ENCODE data around the gene PTPRM. TPM values are rescaled to one million over a fixed set of nuclear protein-coding genes. Genes with fewer than 3 reads are reported as not detected.
A peak's percentile ranks its signal among the peaks of the same experiment; 100 is the strongest.

The PTPRM gene
- polyA plus RNA-seq, 1 experiment = 81.1 TPM

DNA sequence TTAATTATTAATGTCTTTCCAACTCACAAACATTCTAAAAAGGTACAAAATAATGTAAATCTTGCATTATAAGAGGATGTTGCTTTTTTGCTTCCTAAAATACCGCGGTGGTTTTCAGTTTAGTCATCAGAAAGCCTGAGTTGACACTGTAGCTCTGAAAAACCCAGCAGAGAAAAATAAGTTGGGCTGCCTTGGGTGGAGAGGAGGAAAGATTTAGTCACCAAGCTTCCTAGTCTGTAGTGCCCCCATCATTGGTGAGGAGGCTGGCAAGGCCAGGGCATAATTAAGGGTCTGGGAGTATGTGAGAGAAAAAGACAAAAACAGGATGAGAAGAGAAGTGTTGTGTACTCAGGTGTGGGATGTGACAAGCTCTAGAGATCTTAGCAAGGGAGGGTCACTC lies 5.7 kb downstream of the PTPRM start:
- no peak overlapping the region for H3K27ac ChIP-seq (ENCODE audit: low read depth, low read length)
- TF ChIP-seq, protein P1, sequence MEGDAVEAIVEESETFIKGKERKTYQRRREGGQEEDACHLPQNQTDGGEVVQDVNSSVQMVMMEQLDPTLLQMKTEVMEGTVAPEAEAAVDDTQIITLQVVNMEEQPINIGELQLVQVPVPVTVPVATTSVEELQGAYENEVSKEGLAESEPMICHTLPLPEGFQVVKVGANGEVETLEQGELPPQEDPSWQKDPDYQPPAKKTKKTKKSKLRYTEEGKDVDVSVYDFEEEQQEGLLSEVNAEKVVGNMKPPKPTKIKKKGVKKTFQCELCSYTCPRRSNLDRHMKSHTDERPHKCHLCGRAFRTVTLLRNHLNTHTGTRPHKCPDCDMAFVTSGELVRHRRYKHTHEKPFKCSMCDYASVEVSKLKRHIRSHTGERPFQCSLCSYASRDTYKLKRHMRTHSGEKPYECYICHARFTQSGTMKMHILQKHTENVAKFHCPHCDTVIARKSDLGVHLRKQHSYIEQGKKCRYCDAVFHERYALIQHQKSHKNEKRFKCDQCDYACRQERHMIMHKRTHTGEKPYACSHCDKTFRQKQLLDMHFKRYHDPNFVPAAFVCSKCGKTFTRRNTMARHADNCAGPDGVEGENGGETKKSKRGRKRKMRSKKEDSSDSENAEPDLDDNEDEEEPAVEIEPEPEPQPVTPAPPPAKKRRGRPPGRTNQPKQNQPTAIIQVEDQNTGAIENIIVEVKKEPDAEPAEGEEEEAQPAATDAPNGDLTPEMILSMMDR (IDR thresholded peaks at IDR 0.05; ENCODE audit: low read depth, low read length) = no peak
- no peak overlapping the region for H3K4me3 ChIP-seq (ENCODE audit: low read depth, low read length)
- ChIA-PET POLR2A (interaction anchor here (0.5 kb wide), 1 partner anchor 46 kb away, joined by 3 read pairs; no protein-coding TSS in a partner anchor), CTCF (no interaction called here)
- H3K9me3 ChIP-seq (ENCODE audit: control insufficient read depth, insufficient read depth, low read length) = no peaks in the 10 kb centered on the region
- DNase-seq (ENCODE audit: low read depth, low spot score) = no peak
- no peaks in the 10 kb centered on the region for H3K27me3 ChIP-seq (ENCODE audit: control insufficient read depth, insufficient read depth, low read length)

DNA sequence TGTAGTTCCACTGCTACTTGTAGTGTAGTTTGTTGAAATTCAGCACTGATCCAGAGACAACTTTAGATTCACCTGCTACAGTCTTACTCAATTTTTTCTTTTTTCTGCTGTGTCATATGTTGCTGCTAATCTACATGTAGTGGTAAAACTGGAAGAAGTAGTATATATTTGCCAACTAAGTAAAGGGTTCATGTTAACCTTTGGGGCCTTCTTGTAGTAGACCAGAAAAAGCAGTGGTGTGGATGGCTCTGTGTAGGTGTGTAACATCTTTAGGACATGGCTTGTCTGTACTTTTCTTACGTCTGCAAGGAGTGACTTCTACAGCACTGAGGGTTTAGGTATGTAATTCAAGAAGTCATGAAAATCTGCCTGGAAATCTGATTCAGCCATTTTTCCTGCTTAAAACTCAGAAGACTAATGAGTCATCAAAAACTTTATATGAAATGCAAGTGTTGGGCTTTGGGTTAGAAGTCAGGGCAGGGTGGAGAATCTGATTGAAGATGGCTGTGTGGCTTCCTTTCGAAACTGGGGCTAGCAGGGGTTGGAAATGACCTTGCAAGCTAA lies 8.4 kb downstream of the PTPRM start:
- Histone ChIP-seq H3K27ac (ENCODE audit: low read depth, low read length) (peak overlapping the region; percentile 41), H3K9me3 (ENCODE audit: control insufficient read depth, insufficient read depth, low read length) (no peaks in the 10 kb centered on the region), H3K27me3 (ENCODE audit: control insufficient read depth, insufficient read depth, low read length) (no peaks in the 10 kb centered on the region), H3K4me3 (ENCODE audit: low read depth, low read length) (no peak overlapping the region)
- TF ChIP-seq, protein P1 (IDR thresholded peaks at IDR 0.05; ENCODE audit: low read depth, low read length) = no peak
- CTCF ChIA-PET = interaction anchor here (2.5 kb wide), 1 partner anchor 9 kb away, joined by 12 read pairs; the partner anchor contains the start of gene PTPRM
- POLR2A ChIA-PET = no interaction called here
- DNase-seq (ENCODE audit: low read depth, low spot score) = no peak

DNA sequence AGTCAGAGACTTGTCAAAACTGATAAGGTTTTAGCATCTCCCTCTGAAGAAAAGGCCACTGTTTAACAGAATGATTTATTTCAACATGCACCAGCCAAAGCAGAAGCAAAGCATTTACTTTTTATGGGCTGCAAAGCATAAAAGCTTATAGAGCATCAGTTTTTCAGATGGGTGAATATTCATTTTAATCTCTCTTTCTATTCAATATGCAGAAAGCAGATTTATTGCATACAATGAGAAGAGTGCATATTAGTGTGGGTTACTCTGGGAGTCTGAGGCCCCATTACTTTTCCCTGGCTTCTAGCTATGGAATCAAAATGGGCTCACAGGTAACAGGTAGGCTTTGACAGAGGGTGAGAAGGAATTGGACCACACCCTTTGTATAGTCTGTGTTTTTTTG lies 9.0 kb downstream of the PTPRM start:
- TF ChIP-seq, protein P1 (IDR thresholded peaks at IDR 0.05; ENCODE audit: low read depth, low read length) = no peak
- CTCF ChIA-PET = interaction anchor here (2.5 kb wide), 1 partner anchor 9 kb away, joined by 12 read pairs; the partner anchor contains the start of gene PTPRM
- POLR2A ChIA-PET = no interaction called here
- no peak for DNase-seq (ENCODE audit: low read depth, low spot score)
- Histone ChIP-seq H3K27ac (ENCODE audit: low read depth, low read length) (peak overlapping the region; percentile 41), H3K4me3 (ENCODE audit: low read depth, low read length) (no peak overlapping the region), H3K9me3 (ENCODE audit: control insufficient read depth, insufficient read depth, low read length) (no peaks in the 10 kb centered on the region), H3K27me3 (ENCODE audit: control insufficient read depth, insufficient read depth, low read length) (no peaks in the 10 kb centered on the region)

DNA sequence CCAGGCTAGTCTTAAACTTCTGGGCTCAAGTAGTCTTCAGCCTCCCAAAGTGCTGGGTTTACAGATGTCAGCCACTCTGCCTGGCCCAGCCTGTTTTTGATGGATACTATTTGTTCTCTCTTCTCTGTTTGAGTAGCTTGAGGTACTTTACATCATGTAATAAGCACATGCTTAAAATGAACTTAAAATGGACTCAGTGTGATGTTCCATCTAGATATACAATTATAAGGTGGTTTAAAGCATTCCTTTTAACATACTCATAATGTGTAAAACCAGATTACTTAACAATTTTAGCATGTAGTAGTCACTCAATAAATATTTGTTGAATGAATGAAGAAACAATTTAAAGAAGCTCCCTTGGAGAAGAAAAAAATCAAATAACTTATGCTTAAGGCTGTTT lies 9.6 kb downstream of the PTPRM start:
- TF ChIP-seq, protein P1 (IDR thresholded peaks at IDR 0.05; ENCODE audit: low read depth, low read length) = no peak
- POLR2A ChIA-PET = interaction anchor here (0.8 to 1.6 kb wide), 2 partner anchors 9 to 32 kb away, joined by 3 to 5 read pairs; partner anchors contain the start of gene PTPRM
- DNase-seq (ENCODE audit: low read depth, low spot score) = no peak

DNA sequence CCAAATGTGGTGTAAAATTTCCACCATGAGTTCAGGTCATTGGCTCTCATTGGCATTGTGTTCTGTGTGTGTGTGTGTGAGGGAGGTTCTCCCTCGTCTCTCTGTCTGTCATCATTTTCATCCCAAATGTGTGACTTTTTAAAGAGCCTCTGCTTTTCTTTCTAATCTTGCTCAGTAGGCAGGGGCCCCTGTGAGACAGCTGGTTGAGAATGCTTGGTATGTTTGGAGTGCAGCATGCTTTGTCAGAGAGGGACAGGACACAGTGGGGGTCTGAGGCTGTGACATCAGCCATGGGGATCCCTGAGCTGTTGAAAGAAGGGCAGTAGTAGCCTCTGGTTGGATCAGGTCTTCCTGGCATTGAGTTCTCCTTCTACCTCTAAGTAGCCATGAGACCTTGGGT lies 10.6 kb downstream of the PTPRM start:
- ChIA-PET POLR2A (interaction anchor here (1.6 kb wide), 1 partner anchor 10 kb away, joined by 5 read pairs; the partner anchor contains the start of gene PTPRM), CTCF (interaction anchor here (2.5 kb wide), 1 partner anchor 11 kb away, joined by 12 read pairs; the partner anchor contains the start of gene PTPRM)
- Histone ChIP-seq H3K27ac (ENCODE audit: low read depth, low read length) (no peak overlapping the region), H3K27me3 (ENCODE audit: control insufficient read depth, insufficient read depth, low read length) (no peaks in the 10 kb centered on the region), H3K4me3 (ENCODE audit: low read depth, low read length) (no peak overlapping the region), H3K9me3 (ENCODE audit: control insufficient read depth, insufficient read depth, low read length) (no peaks in the 10 kb centered on the region)
- TF ChIP-seq, protein P1 (IDR thresholded peaks at IDR 0.05; ENCODE audit: low read depth, low read length) = no peak
- DNase-seq (ENCODE audit: low read depth, low spot score) = no peak

More for the DNA sequence above, 9.6 kb downstream of the PTPRM start:
- no peaks in the 10 kb centered on the region for H3K9me3 ChIP-seq (ENCODE audit: control insufficient read depth, insufficient read depth, low read length)
- no peak overlapping the region for H3K27ac ChIP-seq (ENCODE audit: low read depth, low read length)
- no peak overlapping the region for H3K4me3 ChIP-seq (ENCODE audit: low read depth, low read length)
- CTCF ChIA-PET = interaction anchor here (2.5 kb wide), 1 partner anchor 10 kb away, joined by 12 read pairs; the partner anchor contains the start of gene PTPRM
- no peaks in the 10 kb centered on the region for H3K27me3 ChIP-seq (ENCODE audit: control insufficient read depth, insufficient read depth, low read length)
